Large intestine (tissue), 3 donors: Measurements from ENCODE around the gene STBD1. TPM values are rescaled to one million over a fixed set of nuclear protein-coding genes. Genes with fewer than 3 reads are reported as not detected.
"Not testable (repeated sequence)": the region's sequence is repeated elsewhere in the genome, so short reads cannot be mapped to it uniquely, and the experiment has no call there.

Source experiments
- DNase-seq, 2 donors: peaks; one replicate each; pipeline versions ENCODE4 v3.0.0 to v3.0.0-alpha.2; 2013
- H3K27ac ChIP-seq: one replicate; pipeline ENCODE4 v1.5.1; 2013; ENCODE audit warnings: low read length
- H3K27me3 ChIP-seq: 2 replicates; pipeline ENCODE4 v1.6.1; 2013; ENCODE audit warnings: low read length; ENCODE audit not compliant: control insufficient read depth, insufficient read depth
- H3K36me3 ChIP-seq: 2 replicates; pipeline ENCODE4 v1.6.1; 2013; ENCODE audit warnings: low read length; ENCODE audit not compliant: control insufficient read depth, insufficient read depth
- H3K4me1 ChIP-seq: one replicate; pipeline ENCODE4 v1.6.1; 2013; ENCODE audit warnings: low read length; ENCODE audit not compliant: control insufficient read depth, insufficient read depth
- H3K4me3 ChIP-seq: one replicate; pipeline ENCODE4 v1.5.1; 2013; ENCODE audit warnings: low read length
- H3K9me3 ChIP-seq: one replicate; pipeline ENCODE4 v1.6.1; 2013; ENCODE audit warnings: mild to moderate bottlenecking, low read depth, low read length, moderate library complexity; ENCODE audit not compliant: control insufficient read depth
- WGBS: methylation state at CpG from one replicate; pipeline ENCODE4 v1.1.5; 2013; ENCODE audit warnings: low lambda C conversion rate; ENCODE audit not compliant: insufficient coverage; 5-methylcytosine and 5-hydroxymethylcytosine counted together
- polyA plus RNA-seq: library from polyadenylated mRNA; unstranded; fragments of 120-200 nt; gene quantifications from one replicate; pipeline ENCODE4 v1.2.1, GENCODE V29; 2013

Gene STBD1
- polyA plus RNA-seq, 1 donor: 15.0 TPM

GRCh38 chr4:76354517-76355473 lies 48.3 kb downstream of the STBD1 start:
- DNase-seq: no peak
- Histone ChIP-seq H3K9me3 (no peaks in the 10 kb centered on the region), H3K4me3 (no peak overlapping the region), H3K4me1 (no peaks in the 10 kb centered on the region), H3K27me3 (no peaks in the 10 kb centered on the region), H3K27ac (no peak overlapping the region), H3K36me3 (no peaks in the 10 kb centered on the region)
- WGBS: 71% methylated on average over 3 of the region's 9 CpGs

DNA sequence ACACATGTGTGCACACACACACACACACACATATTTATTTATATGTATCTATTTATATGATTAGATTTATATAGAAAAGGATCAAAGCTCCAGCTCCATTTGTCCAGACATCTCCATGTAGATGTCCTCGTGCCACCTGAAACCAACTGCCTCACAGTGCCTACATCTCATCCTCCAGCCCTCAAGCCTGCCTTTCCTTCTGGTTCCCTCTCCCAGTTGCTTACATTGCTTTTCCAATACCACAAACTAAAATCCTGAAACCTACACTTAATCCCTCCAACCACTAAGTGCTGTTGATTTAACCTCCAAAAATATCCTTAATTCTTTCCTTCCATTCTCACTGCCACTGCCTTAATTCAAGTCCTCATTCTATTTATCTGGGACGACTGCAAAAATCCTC lies 51.4 kb downstream of the STBD1 start:
- Histone ChIP-seq H3K4me1 (no peaks in the 10 kb centered on the region), H3K27ac (no peak overlapping the region), H3K4me3 (no peak overlapping the region), H3K9me3 (no peaks in the 10 kb centered on the region), H3K27me3 (no peaks in the 10 kb centered on the region), H3K36me3 (no peaks in the 10 kb centered on the region)
- 94% methylated on average over 2 of the region's 2 CpGs for WGBS
- no peak for DNase-seq

GRCh38 chr4:76359881-76360466 lies 53.4 kb downstream of the STBD1 start:
- not testable (repeated sequence) for H3K36me3 ChIP-seq, DNase-seq

More at GRCh38 chr4:76359881-76360466, 53.4 kb downstream of the STBD1 start:
- H3K4me1 ChIP-seq, H3K9me3 ChIP-seq, H3K27ac ChIP-seq, H3K4me3 ChIP-seq, H3K27me3 ChIP-seq: not testable (repeated sequence)

Other genes starting within 250 kb of the STBD1 start
- 0.99 TPM for gene ART3, start 232.0 kb upstream of the STBD1 start, polyA plus RNA-seq
- 47.1 TPM for gene NUP54, start 158.3 kb upstream of the STBD1 start, polyA plus RNA-seq
- 217 TPM for gene SCARB2, start 92.9 kb upstream of the STBD1 start, polyA plus RNA-seq
- 11.9 TPM for gene FAM47E, start 55.0 kb upstream of the STBD1 start, polyA plus RNA-seq
- gene CCDC158, start 114.4 kb downstream of the STBD1 start, polyA plus RNA-seq: 0.52 TPM
- gene SHROOM3, start 128.5 kb downstream of the STBD1 start, polyA plus RNA-seq: 27.8 TPM